Spleen (tissue), 13 donors: ENCODE data around the gene TAF1L. TPM values are rescaled to one million over a fixed set of nuclear protein-coding genes. Genes with fewer than 3 reads are reported as not detected.

Experiments
- DNase-seq: peaks from one replicate; pipeline ENCODE4 v3.0.0-alpha.2; 2020
- H3K27ac ChIP-seq, 8 donors: fragments of 200-600 bp; sonication (generic) in 7 of 8; 1 replicate in 4 of 8; 2 replicates in 4 of 8; pipeline versions ENCODE4 v1.5.0 to v1.8.0; 2016 to 2021; ENCODE audit warnings: inconsistent platforms in 4 of 8, mild to moderate bottlenecking in 4 of 8, moderate library complexity in 1 of 8
- H3K27me3 ChIP-seq, 7 donors: fragments of 200-600 bp; sonication (generic) in 6 of 7; replicated peaks in 1 of 7; 1 replicate in 4 of 7; 2 replicates in 3 of 7; pipeline versions ENCODE4 v1.5.0 to v1.8.0; 2016 to 2021; ENCODE audit warnings: inconsistent platforms in 3 of 7, mild to moderate bottlenecking in 1 of 7
- H3K36me3 ChIP-seq, 6 donors: fragments of 200-600 bp; sonication (generic) in 5 of 6; 1 replicate in 4 of 6; 2 replicates in 2 of 6; pipeline versions ENCODE4 v1.5.0 to v1.8.0; 2016 to 2021; ENCODE audit warnings: inconsistent platforms in 2 of 6
- H3K4me1 ChIP-seq, 6 donors: fragments of 200-600 bp; sonication (generic) in 5 of 6; 1 replicate in 3 of 6; 2 replicates in 3 of 6; pipeline versions ENCODE4 v1.5.0 to v1.8.0; 2016 to 2021; ENCODE audit warnings: inconsistent platforms in 3 of 6
- H3K4me3 ChIP-seq, 8 donors: fragments of 200-600 bp; sonication (generic) in 7 of 8; 1 replicate in 4 of 8; 2 replicates in 4 of 8; pipeline versions ENCODE4 v1.5.0 to v1.8.0; 2016 to 2021; ENCODE audit warnings: inconsistent platforms in 4 of 8, mild to moderate bottlenecking in 4 of 8, moderate library complexity in 2 of 8
- H3K9me3 ChIP-seq, 8 donors: fragments of 200-600 bp; sonication (generic) in 7 of 8; 1 replicate in 4 of 8; 2 replicates in 4 of 8; pipeline versions ENCODE4 v1.5.0 to v1.8.0; 2016 to 2021; ENCODE audit warnings: inconsistent platforms in 4 of 8
- POLR2A ChIP-seq, 3 donors: fragments of 450-650 bp; IDR thresholded peaks; one replicate each; pipeline ENCODE4 v1.5.1; 2017; ENCODE audit warnings: antibody characterized with exemption in 3 of 3, mild to moderate bottlenecking in 1 of 3
- POLR2AphosphoS5 ChIP-seq, 3 donors: sonication (generic); formaldehyde crosslinking; IDR thresholded peaks; one replicate each; pipeline ENCODE4 v1.5.1; 2017; ENCODE audit warnings: antibody characterized with exemption in 3 of 3
- WGBS, 5 donors: extraction: QIAGEN DNeasy Blood & Tissue Kit in 3 of 5; methylation state at CpG; one replicate each; pipeline versions ENCODE4 v1.1.5 to v1.1.7; 2013 to 2018; 5-methylcytosine and 5-hydroxymethylcytosine counted together
- intact Hi-C: fragments of 100-400 bp; cut with DNase I; formaldehyde crosslinking; loops from one replicate; pipeline ENCODE4 v1.15.0; 2023; ENCODE audit warnings: low total_unique reads
- long read RNA-seq, 2 donors: transcript quantifications; one replicate each; lab custom pipeline, GENCODE V29; 2026
- polyA plus RNA-seq, 3 donors: library from polyadenylated mRNA; stranded (reverse); fragments of 200-250 nt; gene quantifications; one replicate each; pipeline ENCODE4 v1.2.1, GENCODE V29; 2013
- total RNA-seq, 7 donors: library from RNA; depleted of rRNA in 3 of 7; stranded (reverse); fragments of >200 nt in 3 of 7; fragmentation: NEBNext Ultra II Directional in 4 of 7; extraction: Animal tissue kit (Norgen Biotek cat#: 25700) in 4 of 7; gene quantifications; one replicate each; pipeline versions ENCODE4 v1.1.0 to v1.2.1, GENCODE V29; 2016 to 2021
- TF ChIP-seq, protein P1 (sequence below), 11 experiments: fragments of 200-600 bp in 7 of 11; fragments of 450-650 bp in 4 of 11; sonication (generic) in 4 of 11; IDR thresholded peaks in 8 of 11; conservative IDR thresholded peaks in 3 of 11; 1 replicate in 7 of 11; 2 replicates in 4 of 11; pipeline versions ENCODE4 v1.4.0 to v1.8.0; 2016 to 2021; ENCODE audit warnings: antibody characterized with exemption in 11 of 11, inconsistent platforms in 4 of 11, mild to moderate bottlenecking in 1 of 11
- donor health status: healthy with polysubstance abuse.
- donor health status: DM: no; HTN: no; CAD: no; lungs with moderate emphysema.
- donor health status: DM: no; HTN: no; CAD: no.
- donor health status: Bipolar disorder and iron deficiency.
- donor health status: healthy.
- donor health status: DM: no; HTN: no; CAD: no.
- donor health status: DM: yes; HTN: yes; CAD: no.

Gene TAF1L, protein sequence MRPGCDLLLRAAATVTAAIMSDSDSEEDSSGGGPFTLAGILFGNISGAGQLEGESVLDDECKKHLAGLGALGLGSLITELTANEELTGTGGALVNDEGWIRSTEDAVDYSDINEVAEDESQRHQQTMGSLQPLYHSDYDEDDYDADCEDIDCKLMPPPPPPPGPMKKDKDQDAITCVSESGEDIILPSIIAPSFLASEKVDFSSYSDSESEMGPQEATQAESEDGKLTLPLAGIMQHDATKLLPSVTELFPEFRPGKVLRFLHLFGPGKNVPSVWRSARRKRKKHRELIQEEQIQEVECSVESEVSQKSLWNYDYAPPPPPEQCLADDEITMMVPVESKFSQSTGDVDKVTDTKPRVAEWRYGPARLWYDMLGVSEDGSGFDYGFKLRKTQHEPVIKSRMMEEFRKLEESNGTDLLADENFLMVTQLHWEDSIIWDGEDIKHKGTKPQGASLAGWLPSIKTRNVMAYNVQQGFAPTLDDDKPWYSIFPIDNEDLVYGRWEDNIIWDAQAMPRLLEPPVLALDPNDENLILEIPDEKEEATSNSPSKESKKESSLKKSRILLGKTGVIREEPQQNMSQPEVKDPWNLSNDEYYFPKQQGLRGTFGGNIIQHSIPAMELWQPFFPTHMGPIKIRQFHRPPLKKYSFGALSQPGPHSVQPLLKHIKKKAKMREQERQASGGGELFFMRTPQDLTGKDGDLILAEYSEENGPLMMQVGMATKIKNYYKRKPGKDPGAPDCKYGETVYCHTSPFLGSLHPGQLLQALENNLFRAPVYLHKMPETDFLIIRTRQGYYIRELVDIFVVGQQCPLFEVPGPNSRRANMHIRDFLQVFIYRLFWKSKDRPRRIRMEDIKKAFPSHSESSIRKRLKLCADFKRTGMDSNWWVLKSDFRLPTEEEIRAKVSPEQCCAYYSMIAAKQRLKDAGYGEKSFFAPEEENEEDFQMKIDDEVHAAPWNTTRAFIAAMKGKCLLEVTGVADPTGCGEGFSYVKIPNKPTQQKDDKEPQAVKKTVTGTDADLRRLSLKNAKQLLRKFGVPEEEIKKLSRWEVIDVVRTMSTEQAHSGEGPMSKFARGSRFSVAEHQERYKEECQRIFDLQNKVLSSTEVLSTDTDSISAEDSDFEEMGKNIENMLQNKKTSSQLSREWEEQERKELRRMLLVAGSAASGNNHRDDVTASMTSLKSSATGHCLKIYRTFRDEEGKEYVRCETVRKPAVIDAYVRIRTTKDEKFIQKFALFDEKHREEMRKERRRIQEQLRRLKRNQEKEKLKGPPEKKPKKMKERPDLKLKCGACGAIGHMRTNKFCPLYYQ (N-terminal part only)
- under 1 TPM in 4 of 7 donors, not detected in 3; 0.07 to 0.17 (median 0.10) TPM for total RNA-seq
- not detected for polyA plus RNA-seq
- long read RNA-seq, donor 1: 0 reads
- long read RNA-seq, donor 2: 0 reads

DNA sequence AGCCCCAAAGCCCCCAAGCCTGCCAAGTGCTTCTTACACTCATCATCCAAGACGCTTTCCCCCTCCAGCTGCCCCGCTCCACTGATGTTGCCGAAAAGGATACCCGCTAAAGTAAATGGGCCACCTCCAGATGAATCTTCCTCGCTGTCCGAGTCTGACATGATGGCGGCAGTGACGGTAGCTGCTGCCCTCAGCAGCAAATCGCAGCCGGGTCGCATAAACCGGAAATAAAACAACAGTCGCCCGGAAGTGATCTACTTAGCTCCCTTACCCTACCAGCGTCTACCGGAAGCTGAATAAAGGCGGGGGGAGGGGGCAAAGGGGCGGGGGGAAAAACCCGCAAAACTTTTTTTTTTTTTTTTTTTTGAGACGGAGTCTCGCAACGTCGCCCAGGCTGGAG lies at the start of gene TAF1L:
TAF1L (minus strand) TSS at position 308 of the 400 bp plus-strand sequence; CDS start at position 218, 90 bp downstream.
- H3K9me3 ChIP-seq: peaks cover 0 to 4% (median 0%) of the 10 kb centered on the region in 8 donors
- WGBS, 5 donors: 93 to 96% (median 96%) methylated on average over 23 of the region's 23 CpGs
- no peaks in the 10 kb centered on the region for H3K27me3 ChIP-seq
- intact Hi-C loops: no loop called here
- H3K4me1 ChIP-seq: no peaks in the 10 kb centered on the region
- H3K36me3 ChIP-seq: no peaks in the 10 kb centered on the region
- no peak for DNase-seq
- TF ChIP-seq POLR2A (IDR thresholded peaks at IDR 0.05): no peak
- TF ChIP-seq, protein P1, sequence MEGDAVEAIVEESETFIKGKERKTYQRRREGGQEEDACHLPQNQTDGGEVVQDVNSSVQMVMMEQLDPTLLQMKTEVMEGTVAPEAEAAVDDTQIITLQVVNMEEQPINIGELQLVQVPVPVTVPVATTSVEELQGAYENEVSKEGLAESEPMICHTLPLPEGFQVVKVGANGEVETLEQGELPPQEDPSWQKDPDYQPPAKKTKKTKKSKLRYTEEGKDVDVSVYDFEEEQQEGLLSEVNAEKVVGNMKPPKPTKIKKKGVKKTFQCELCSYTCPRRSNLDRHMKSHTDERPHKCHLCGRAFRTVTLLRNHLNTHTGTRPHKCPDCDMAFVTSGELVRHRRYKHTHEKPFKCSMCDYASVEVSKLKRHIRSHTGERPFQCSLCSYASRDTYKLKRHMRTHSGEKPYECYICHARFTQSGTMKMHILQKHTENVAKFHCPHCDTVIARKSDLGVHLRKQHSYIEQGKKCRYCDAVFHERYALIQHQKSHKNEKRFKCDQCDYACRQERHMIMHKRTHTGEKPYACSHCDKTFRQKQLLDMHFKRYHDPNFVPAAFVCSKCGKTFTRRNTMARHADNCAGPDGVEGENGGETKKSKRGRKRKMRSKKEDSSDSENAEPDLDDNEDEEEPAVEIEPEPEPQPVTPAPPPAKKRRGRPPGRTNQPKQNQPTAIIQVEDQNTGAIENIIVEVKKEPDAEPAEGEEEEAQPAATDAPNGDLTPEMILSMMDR (IDR thresholded peaks at IDR 0.05 in 8 of 11, conservative IDR thresholded peaks at IDR 0.05 in 3 of 11): no peak
- no peak for TF ChIP-seq POLR2AphosphoS5 (IDR thresholded peaks at IDR 0.05)
- H3K4me3 ChIP-seq: no peak within 1 kb of the TSS
- H3K27ac ChIP-seq: no peak within 1 kb of the TSS

DNA sequence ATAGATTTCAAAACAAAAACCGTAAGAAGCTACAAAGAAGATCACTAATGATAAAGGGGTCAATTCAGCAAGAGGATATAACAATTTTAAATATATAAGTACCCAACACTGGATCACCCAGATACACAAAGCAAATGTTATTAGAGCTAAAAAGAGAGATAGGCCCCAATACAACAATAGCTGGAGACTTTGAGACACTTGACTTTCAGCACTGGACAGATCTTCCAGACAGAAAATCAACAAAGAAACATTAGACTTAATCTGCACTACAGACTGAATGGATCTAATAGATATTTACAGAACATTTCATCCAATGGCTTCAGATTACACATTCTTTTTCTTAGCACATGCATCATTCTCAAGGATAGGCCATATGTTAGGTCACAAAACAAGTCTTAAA lies 46.3 kb upstream of the TAF1L start:
- H3K9me3 ChIP-seq: peaks cover 0 to 56% (median 35%) of the 10 kb centered on the region in 8 donors
- peaks cover 0 to 7% (median 0%) of the 10 kb centered on the region in 7 donors for H3K27me3 ChIP-seq
- no peak overlapping the region for H3K27ac ChIP-seq
- intact Hi-C loops: no loop called here
- WGBS, 5 donors: 87 to 98% (median 94%) methylated on average over 1 of the region's 1 CpG
- no peak for DNase-seq
- TF ChIP-seq POLR2AphosphoS5 (IDR thresholded peaks at IDR 0.05) (no peak), POLR2A (IDR thresholded peaks at IDR 0.05) (no peak)
- TF ChIP-seq, protein P1 (IDR thresholded peaks at IDR 0.05 in 8 of 11, conservative IDR thresholded peaks at IDR 0.05 in 3 of 11): no peak
- H3K4me3 ChIP-seq: no peak overlapping the region
- no peaks in the 10 kb centered on the region for H3K36me3 ChIP-seq
- H3K4me1 ChIP-seq: no peaks in the 10 kb centered on the region

DNA sequence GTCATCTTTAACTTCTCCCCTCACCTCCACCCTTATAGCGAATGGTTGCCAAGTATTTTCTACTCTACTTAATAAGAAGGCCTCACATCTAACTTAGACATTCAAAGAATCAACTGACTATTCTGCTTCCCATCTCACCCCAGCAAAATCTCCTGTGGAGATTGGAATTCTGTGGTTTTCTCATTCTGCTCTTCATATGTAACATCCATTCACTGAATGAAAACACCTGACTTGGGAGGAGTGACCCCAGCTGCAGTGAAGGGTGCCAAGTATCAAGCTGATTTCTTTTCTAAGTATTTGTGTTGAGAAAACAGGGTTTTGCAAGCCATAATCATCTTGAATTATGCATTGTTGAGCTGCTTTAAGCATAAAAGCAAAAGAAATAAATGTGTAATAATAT lies 42.5 kb upstream of the TAF1L start:
- H3K9me3 ChIP-seq: peaks cover 0 to 25% (median 19%) of the 10 kb centered on the region in 8 donors
- H3K27me3 ChIP-seq: peaks cover 0 to 6% (median 0%) of the 10 kb centered on the region in 7 donors
- TF ChIP-seq POLR2AphosphoS5 (IDR thresholded peaks at IDR 0.05) (no peak), POLR2A (IDR thresholded peaks at IDR 0.05) (no peak)
- TF ChIP-seq, protein P1 (IDR thresholded peaks at IDR 0.05 in 8 of 11, conservative IDR thresholded peaks at IDR 0.05 in 3 of 11): no peak
- DNase-seq: no peak
- intact Hi-C loops: no loop called here
- H3K27ac ChIP-seq: no peak overlapping the region
- H3K36me3 ChIP-seq: no peaks in the 10 kb centered on the region
- H3K4me3 ChIP-seq: no peak overlapping the region
- WGBS, 5 donors: 81 to 94% (median 90%) methylated on average over 1 of the region's 1 CpG
- no peaks in the 10 kb centered on the region for H3K4me1 ChIP-seq
